Superior temporal gyrus (tissue), 1 donor: ENCODE data around the gene PAPOLB.

Source experiments
- DNase-seq: peaks from one replicate; pipeline ENCODE4 v3.0.0-alpha.2; 2016; ENCODE audit errors: extremely low spot score

The PAPOLB gene

GRCh38 chr7:4824120-4824775 is 37.6 kb downstream of the PAPOLB start:
- DNase-seq: no peak

GRCh38 chr7:4823441-4824119 is 38.2 kb downstream of the PAPOLB start:
- no peak for DNase-seq

GRCh38 chr7:4822677-4823076 is 39.2 kb downstream of the PAPOLB start:
- DNase-seq: no peak

- DNase-seq: no peak
These were observed 40.8 kb downstream of the PAPOLB start for GRCh38 chr7:4820967-4821471.

GRCh38 chr7:4820405-4820966 is 41.3 kb downstream of the PAPOLB start:
- DNase-seq: no peak

GRCh38 chr7:4819560-4820404 is 42.0 kb downstream of the PAPOLB start:
- DNase-seq: no peak

GRCh38 chr7:4818000-4818794 is 43.6 kb downstream of the PAPOLB start:
- no peak for DNase-seq

GRCh38 chr7:4817178-4817901 is 44.5 kb downstream of the PAPOLB start:
- no peak for DNase-seq

- no peak for DNase-seq
These were observed 45.3 kb downstream of the PAPOLB start for GRCh38 chr7:4816419-4817080.

- DNase-seq: no peak
These were observed 46.0 kb downstream of the PAPOLB start for GRCh38 chr7:4815609-4816418.

- no peak for DNase-seq
These were observed 46.7 kb downstream of the PAPOLB start for GRCh38 chr7:4815121-4815520.

- DNase-seq: no peak
These were observed 47.4 kb downstream of the PAPOLB start for GRCh38 chr7:4814433-4814832.

GRCh38 chr7:4809666-4810065 is 52.2 kb downstream of the PAPOLB start:
- DNase-seq: no peak

- DNase-seq: no peak
These were observed 52.7 kb downstream of the PAPOLB start for GRCh38 chr7:4809091-4809591.

GRCh38 chr7:4808565-4808964 is 53.3 kb downstream of the PAPOLB start:
- DNase-seq: no peak

- DNase-seq: no peak
These were observed 53.8 kb downstream of the PAPOLB start for GRCh38 chr7:4808026-4808425.
